ENCODE results near the gene COL12A1. TPM values are rescaled to one million over a fixed set of nuclear protein-coding genes. Genes with fewer than 3 reads are reported as not detected.

Gene COL12A1
- total RNA-seq, 1 experiment from 2014 or later: 12.5 TPM

GRCh38 chr6:75215291-75215690 is 9.4 kb upstream of the COL12A1 start:
- no peaks in the 10 kb centered on the region for H3F3A ChIP-seq (ENCODE audit: insufficient read depth, low read depth)
- no peaks in the 10 kb centered on the region for H3K79me2 ChIP-seq (ENCODE audit: low read depth)
- no peak overlapping the region for H3K27ac ChIP-seq
- H2AFZ ChIP-seq: no peak overlapping the region
- H3K36me3 ChIP-seq (ENCODE audit: low read depth): no peaks in the 10 kb centered on the region
- no peaks in the 10 kb centered on the region for H3K9me2 ChIP-seq (ENCODE audit: insufficient read depth)
- H3K4me1 ChIP-seq (replicated peaks; ENCODE audit: insufficient read depth): peaks cover 18% of the 10 kb centered on the region; the same call in 1 of the 2 replicates
- intact Hi-C loops (cut with micrococcal nuclease; ENCODE audit: unreplicated experiment): no loop called here
- H3K27me3 ChIP-seq (ENCODE audit: insufficient read depth, low read depth): no peaks in the 10 kb centered on the region
- no peak for DNase-seq
- no peaks in the 10 kb centered on the region for H3K9me3 ChIP-seq (ENCODE audit: insufficient read depth, low read depth)
- no peak overlapping the region for H3K4me3 ChIP-seq
- BruUV-seq (replicated peaks): no TSS peak
- no peak overlapping the region for H3K4me2 ChIP-seq
- no peaks in the 10 kb centered on the region for H4K20me1 ChIP-seq (ENCODE audit: insufficient read depth)
- POLR2A ChIA-PET (ENCODE audit: unreplicated experiment): no interaction called here
- TF ChIP-seq CTCF (conservative IDR thresholded peaks at IDR 0.05): no peak
- TF ChIP-seq EZH2 (IDR thresholded peaks at IDR 0.05; ENCODE audit: low read depth): no peak
- CTCF ChIA-PET: no interaction called here

- TF ChIP-seq EZH2 (IDR thresholded peaks at IDR 0.05; ENCODE audit: low read depth): no peak
- no peak for TF ChIP-seq CTCF (conservative IDR thresholded peaks at IDR 0.05)
- Histone ChIP-seq H3K9me3 (ENCODE audit: insufficient read depth, low read depth) (no peaks in the 10 kb centered on the region), H2AFZ (no peak overlapping the region), H3F3A (ENCODE audit: insufficient read depth, low read depth) (no peaks in the 10 kb centered on the region), H4K20me1 (ENCODE audit: insufficient read depth) (no peaks in the 10 kb centered on the region), H3K79me2 (ENCODE audit: low read depth) (no peaks in the 10 kb centered on the region), H3K4me2 (no peak overlapping the region), H3K27me3 (ENCODE audit: insufficient read depth, low read depth) (no peaks in the 10 kb centered on the region), H3K4me1 (replicated peaks; ENCODE audit: insufficient read depth) (peaks cover 18% of the 10 kb centered on the region; the same call in 1 of the 2 replicates), H3K4me3 (no peak overlapping the region), H3K9me2 (ENCODE audit: insufficient read depth) (no peaks in the 10 kb centered on the region), H3K27ac (no peak overlapping the region), H3K36me3 (ENCODE audit: low read depth) (no peaks in the 10 kb centered on the region)
- ChIA-PET POLR2A (ENCODE audit: unreplicated experiment) (no interaction called here), CTCF (no interaction called here)
- BruUV-seq (replicated peaks): no TSS peak
- DNase-seq: no peak
- intact Hi-C loops (cut with micrococcal nuclease; ENCODE audit: unreplicated experiment): no loop called here
Measured at GRCh38 chr6:75213732-75214131, 7.9 kb upstream of the COL12A1 start.

- BruUV-seq (replicated peaks): no TSS peak
- CTCF ChIA-PET: interaction anchor here (0.6 kb wide), 1 partner anchor 1512 kb away, joined by 13 read pairs; no protein-coding TSS in a partner anchor
- H2AFZ ChIP-seq: no peak overlapping the region
- H3F3A ChIP-seq (ENCODE audit: insufficient read depth, low read depth): no peaks in the 10 kb centered on the region
- no peak overlapping the region for H3K4me3 ChIP-seq
- no peaks in the 10 kb centered on the region for H3K79me2 ChIP-seq (ENCODE audit: low read depth)
- H3K9me3 ChIP-seq (ENCODE audit: insufficient read depth, low read depth): no peaks in the 10 kb centered on the region
- no peaks in the 10 kb centered on the region for H4K20me1 ChIP-seq (ENCODE audit: insufficient read depth)
- intact Hi-C loops (cut with micrococcal nuclease; ENCODE audit: unreplicated experiment): no loop called here
- H3K9me2 ChIP-seq (ENCODE audit: insufficient read depth): no peaks in the 10 kb centered on the region
- TF ChIP-seq CTCF (conservative IDR thresholded peaks at IDR 0.05) (no peak), EZH2 (IDR thresholded peaks at IDR 0.05; ENCODE audit: low read depth) (no peak)
- DNase-seq: no peak
- H3K4me2 ChIP-seq: no peak overlapping the region
- no peaks in the 10 kb centered on the region for H3K36me3 ChIP-seq (ENCODE audit: low read depth)
- peaks cover 18% of the 10 kb centered on the region; the same call in 1 of the 2 replicates for H3K4me1 ChIP-seq (replicated peaks; ENCODE audit: insufficient read depth)
- 0 out of 2 replicates have a peak, but pooled peaks cover 4% of the 10 kb centered on the region for H3K27me3 ChIP-seq (ENCODE audit: insufficient read depth, low read depth)
- POLR2A ChIA-PET (ENCODE audit: unreplicated experiment): no interaction called here
- H3K27ac ChIP-seq: no peak overlapping the region
Measured at GRCh38 chr6:75213112-75213511, 7.3 kb upstream of the COL12A1 start.
